GM10266 (cell line): ENCODE measurements around the gene EN1.

Experiments
- DNase-seq: peaks from one replicate; pipeline ENCODE4 v3.0.0; 2012; ENCODE audit errors: extremely low spot score
- TF ChIP-seq, protein P1 (sequence below): IDR thresholded peaks from 2 replicates; pipeline ENCODE4 v1.5.1; 2012; ENCODE audit warnings: mild to moderate bottlenecking, low read depth; ENCODE audit not compliant: control insufficient read depth, insufficient read depth; ENCODE audit errors: missing control alignments

Gene EN1

DNA sequence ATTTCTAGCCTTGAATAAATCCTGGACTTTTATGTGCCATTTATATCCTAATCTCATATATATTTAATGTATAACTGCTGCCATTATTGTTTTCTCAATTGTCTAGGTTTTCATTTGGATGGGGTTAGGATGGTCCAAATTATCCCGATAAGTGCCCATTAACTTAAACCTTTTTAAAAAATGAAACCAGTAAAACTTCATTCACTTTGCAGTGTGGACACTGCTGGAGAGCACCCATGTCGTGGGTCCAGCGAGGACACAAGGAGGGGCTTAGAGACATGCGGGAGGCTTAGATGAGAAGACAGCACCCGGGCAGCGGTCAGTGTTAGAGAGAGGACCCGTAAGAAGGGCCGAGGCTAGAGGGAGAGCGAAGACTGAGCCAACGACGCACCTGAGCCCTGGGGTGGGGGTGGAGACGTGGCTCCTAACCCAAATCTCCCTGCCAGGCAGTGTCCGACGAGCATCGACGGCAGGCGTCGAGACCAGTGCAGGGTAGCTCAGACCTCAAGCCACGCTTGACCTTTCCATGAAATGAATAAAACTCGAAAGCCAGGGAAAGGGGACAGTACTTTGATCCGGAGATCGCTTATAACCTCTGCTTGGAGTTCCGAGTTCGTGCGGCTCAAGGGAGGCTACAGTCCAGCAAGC is 9.0 kb upstream of the EN1 start:
- peak; percentile 27 for DNase-seq
- TF ChIP-seq, protein P1, sequence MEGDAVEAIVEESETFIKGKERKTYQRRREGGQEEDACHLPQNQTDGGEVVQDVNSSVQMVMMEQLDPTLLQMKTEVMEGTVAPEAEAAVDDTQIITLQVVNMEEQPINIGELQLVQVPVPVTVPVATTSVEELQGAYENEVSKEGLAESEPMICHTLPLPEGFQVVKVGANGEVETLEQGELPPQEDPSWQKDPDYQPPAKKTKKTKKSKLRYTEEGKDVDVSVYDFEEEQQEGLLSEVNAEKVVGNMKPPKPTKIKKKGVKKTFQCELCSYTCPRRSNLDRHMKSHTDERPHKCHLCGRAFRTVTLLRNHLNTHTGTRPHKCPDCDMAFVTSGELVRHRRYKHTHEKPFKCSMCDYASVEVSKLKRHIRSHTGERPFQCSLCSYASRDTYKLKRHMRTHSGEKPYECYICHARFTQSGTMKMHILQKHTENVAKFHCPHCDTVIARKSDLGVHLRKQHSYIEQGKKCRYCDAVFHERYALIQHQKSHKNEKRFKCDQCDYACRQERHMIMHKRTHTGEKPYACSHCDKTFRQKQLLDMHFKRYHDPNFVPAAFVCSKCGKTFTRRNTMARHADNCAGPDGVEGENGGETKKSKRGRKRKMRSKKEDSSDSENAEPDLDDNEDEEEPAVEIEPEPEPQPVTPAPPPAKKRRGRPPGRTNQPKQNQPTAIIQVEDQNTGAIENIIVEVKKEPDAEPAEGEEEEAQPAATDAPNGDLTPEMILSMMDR: no peak

GRCh38 chr2:118855451-118856279 is 8.2 kb upstream of the EN1 start:
- peak; percentile 93 for DNase-seq
- TF ChIP-seq, protein P1: peak; percentile 90

DNA sequence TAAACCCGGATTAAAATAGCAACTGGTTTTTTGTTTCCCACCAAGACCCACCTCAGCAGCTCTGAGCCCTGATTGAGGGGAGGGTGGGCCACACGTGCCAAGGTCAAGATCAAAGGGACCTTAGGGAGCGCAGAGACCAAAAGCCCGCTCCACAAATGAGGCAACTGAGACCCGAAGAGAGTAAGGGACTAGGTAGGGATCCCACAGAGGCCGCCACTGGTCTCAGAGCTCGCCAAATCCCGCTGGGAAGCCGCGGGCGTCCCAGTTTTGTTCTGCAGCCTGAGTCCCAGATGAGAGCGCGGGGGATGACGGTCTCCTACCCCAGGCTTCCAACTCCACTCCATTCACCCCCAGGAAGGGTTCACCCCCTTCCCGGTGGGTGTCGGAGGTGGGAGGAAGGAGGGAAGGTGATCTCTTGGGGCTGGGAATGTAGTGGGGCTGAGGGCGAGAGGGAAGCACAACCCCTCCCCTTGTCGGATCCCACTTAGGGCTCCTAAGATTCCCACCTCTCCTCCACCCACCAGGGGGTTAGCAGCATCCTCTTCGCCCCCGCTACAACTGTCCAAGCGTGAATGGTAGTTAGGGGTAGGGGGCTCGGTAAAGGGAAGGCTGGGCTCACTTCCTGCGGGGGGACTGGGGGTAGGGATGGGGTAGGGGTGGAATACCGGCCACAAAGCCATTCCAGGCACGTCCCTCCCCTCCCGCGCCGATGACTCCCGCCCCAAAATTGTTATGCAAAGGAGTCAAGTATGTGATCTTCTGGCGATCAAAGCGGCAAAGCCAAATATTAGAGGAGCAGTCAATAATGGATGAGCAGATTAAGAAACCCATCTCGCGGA is 7.3 kb upstream of the EN1 start:
- TF ChIP-seq, protein P1: no peak
- no peak for DNase-seq

- TF ChIP-seq, protein P1: no peak
- no peak for DNase-seq
Observed at GRCh38 chr2:118853651-118854291, 6.3 kb upstream of the EN1 start.

DNA sequence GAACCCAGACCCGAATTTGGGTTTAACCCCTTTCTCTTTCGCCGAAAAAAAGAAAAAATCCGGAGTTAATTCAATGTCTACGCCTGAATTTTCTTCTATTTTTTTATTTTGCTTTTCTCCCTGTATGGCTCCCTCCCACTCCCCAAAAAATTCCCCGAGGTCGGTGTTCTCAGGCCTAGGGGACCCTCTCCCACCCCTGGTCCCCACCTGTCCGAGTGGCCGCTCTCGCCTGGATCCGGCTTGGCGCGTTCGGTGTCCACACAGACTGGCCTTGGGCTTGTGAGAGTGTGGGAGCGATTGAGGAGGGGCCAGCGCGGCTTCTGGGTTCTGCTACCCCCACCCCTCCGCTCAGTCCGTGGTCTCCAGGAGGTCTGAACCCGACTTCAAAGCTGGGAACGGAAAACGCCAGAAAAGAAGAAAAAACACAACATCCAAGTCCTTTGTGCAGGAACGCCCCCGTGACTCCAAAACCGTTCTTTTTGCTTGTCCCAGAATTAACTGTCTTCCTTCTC is 5.7 kb upstream of the EN1 start:
- TF ChIP-seq, protein P1: no peak
- DNase-seq: no peak

- DNase-seq: no peak
- TF ChIP-seq, protein P1: no peak
Observed at GRCh38 chr2:118852605-118853128, 5.2 kb upstream of the EN1 start.
